ENCODE measurements around the gene FAM43B. TPM values are rescaled to one million over a fixed set of nuclear protein-coding genes. Genes with fewer than 3 reads are reported as not detected.

Gene FAM43B
- total and polyA plus RNA-seq, 9 donors = 0.04 to 1.1 (median 0.41) TPM; not detected in 3

Other genes starting within 250 kb of the FAM43B start
- 10 to 100 TPM; 11.3 to 95.9 (median 35.2) TPM for gene CAMK2N1, start 66.4 kb upstream of the FAM43B start, total RNA-seq
- gene CAMK2N1, start 66.4 kb upstream of the FAM43B start, polyA plus RNA-seq = 10 to 100 TPM; 20.8 to 42.6 TPM
- gene MUL1, start 44.4 kb upstream of the FAM43B start, total RNA-seq = 10 to 100 TPM; 19.9 to 31.6 (median 24.6) TPM
- 10 to 100 TPM; 16.7 to 20.1 TPM for gene MUL1, start 44.4 kb upstream of the FAM43B start, polyA plus RNA-seq
- gene CDA, start 36.5 kb downstream of the FAM43B start, total RNA-seq = 1 to 10 TPM in 5 of 7 donors, not detected in 2; 1.2 to 5.3 (median 1.8) TPM
- 1 to 10 TPM; 2.8 to 2.9 TPM for gene CDA, start 36.5 kb downstream of the FAM43B start, polyA plus RNA-seq
- 10 to 100 TPM; 40.8 to 70.5 (median 59.4) TPM for gene PINK1, start 80.9 kb downstream of the FAM43B start, total RNA-seq
- gene PINK1, start 80.9 kb downstream of the FAM43B start, polyA plus RNA-seq = 10 to 100 TPM; 63.0 to 64.6 TPM
- 100 to 1,000 TPM in 6 of 7 donors, 10 to 100 TPM in 1; 95.5 to 228 (median 191) TPM for gene DDOST, start 108.8 kb downstream of the FAM43B start, total RNA-seq
- 100 to 1,000 TPM; 168 to 172 TPM for gene DDOST, start 108.8 kb downstream of the FAM43B start, polyA plus RNA-seq
- 1 to 10 TPM in 4 of 7 donors, under 1 TPM in 3; 0.56 to 6.2 (median 2.2) TPM for gene KIF17, start 165.4 kb downstream of the FAM43B start, total RNA-seq
- 1 to 10 TPM in 1 of 2 donors, under 1 TPM in 1; 1.00 to 2.2 TPM for gene KIF17, start 165.4 kb downstream of the FAM43B start, polyA plus RNA-seq
- gene SH2D5, start 180.1 kb downstream of the FAM43B start, total RNA-seq = 1 to 10 TPM in 2 of 7 donors, under 1 TPM in 4, not detected in 1; 0.43 to 1.8 (median 0.77) TPM
- under 1 TPM; 0.15 TPM for gene SH2D5, start 180.1 kb downstream of the FAM43B start, polyA plus RNA-seq
- 100 to 1,000 TPM; 184 to 260 (median 211) TPM for gene HP1BP3, start 234.7 kb downstream of the FAM43B start, total RNA-seq
- 100 to 1,000 TPM; 162 to 302 TPM for gene HP1BP3, start 234.7 kb downstream of the FAM43B start, polyA plus RNA-seq

Measured in ovary (tissue), 9 donors.